Measurements from ENCODE around the gene MAPK8IP1.
A peak's percentile ranks its signal among the peaks of the same experiment; 100 is the strongest.
"Not testable (repeated sequence)": the region's sequence is repeated elsewhere in the genome, so short reads cannot be mapped to it uniquely, and the experiment has no call there.

Gene MAPK8IP1

GRCh38 chr11:45885274-45885920 is at the start of gene MAPK8IP1:
Gene MAPK8IP1, plus strand, starts transcription at chr11:45885651. Its CDS starts 170 bp downstream, at chr11:45885821.
- peak; percentile 10 to 35 (median 16) for DNase-seq (ENCODE audit: low read depth in 3 of 3)

DNA sequence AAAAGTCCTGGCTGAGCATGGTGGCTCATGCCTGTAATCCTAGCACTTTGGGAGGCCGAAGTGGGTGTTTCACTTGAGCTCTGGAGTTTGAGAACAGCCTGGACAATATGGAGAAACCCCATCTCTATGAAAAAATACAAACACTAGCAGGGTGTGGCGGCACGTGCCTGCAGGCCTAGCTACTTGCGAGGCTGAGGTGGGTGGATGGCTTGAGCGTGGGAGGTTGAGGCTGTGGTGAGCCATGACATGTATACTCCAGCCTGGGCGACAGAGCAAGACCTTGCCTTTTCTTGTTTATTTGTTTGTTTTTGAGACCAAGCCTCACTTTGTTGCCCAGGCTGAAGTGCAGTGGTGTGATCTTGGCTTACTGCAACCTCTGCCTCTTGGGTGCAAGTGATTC is 46.2 kb upstream of the MAPK8IP1 start:
- DNase-seq (ENCODE audit: low read depth in 3 of 3): no peak

DNA sequence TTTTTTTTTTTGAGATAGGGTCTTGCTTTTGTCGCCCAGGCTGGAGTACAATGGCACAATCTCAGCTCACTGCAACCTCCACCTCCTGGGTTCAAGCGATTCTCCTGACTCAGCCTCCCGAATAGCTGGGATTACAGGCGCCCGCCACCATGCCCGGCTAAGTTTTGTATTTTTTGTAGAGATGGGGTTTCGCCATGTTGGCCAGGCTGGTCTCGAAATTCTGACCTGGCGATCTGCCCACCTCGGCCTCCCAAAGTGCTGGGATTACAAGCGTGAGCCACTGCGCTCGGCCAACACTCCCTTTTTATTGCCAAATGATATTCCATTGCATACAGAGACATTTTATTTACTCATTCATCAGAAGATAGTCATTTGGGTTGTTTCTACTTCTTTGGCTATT is 45.2 kb upstream of the MAPK8IP1 start:
- not testable (repeated sequence) for DNase-seq (ENCODE audit: low read depth in 3 of 3)

DNA sequence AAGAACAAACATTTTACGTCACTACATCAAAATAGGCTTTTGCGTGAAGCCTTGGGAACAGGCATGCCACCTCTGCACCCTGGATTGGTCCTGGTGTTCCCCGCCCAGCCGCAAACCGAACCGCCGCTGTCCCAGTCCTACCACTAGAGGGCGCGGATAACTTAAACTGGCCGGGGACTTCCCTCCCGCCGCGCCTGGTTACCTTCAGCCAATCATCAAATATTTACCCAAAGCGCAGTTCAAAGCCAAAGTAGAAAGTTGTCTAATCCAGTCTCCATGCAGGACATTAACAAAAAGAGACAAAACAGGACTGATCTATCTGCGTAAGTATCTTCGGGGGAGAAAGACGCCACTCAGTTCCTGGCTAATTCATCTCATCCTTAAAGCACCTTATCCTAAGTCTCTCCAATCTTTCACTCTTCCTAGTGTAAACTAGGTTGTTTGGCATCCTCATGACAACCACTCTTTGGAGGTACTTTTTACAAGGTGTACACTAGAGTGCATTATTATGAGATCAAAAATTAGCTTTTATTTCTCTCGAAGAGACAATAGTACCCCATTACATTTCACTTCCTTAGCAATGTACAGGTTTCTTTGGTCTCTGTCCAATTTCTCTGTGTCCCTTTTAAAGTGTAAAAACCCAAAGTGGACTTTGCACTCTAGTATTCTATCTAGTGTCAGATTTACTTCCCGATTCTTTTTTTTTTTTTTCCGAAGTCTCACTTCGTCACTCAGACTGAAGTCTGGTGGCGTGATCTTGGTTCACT is 42.1 kb upstream of the MAPK8IP1 start:
- DNase-seq (ENCODE audit: low read depth in 3 of 3): peak; percentile 77 to 83 (median 82)

- no peak for DNase-seq (ENCODE audit: low read depth in 3 of 3)
Measured at GRCh38 chr11:45844822-45845578, 40.5 kb upstream of the MAPK8IP1 start.

DNA sequence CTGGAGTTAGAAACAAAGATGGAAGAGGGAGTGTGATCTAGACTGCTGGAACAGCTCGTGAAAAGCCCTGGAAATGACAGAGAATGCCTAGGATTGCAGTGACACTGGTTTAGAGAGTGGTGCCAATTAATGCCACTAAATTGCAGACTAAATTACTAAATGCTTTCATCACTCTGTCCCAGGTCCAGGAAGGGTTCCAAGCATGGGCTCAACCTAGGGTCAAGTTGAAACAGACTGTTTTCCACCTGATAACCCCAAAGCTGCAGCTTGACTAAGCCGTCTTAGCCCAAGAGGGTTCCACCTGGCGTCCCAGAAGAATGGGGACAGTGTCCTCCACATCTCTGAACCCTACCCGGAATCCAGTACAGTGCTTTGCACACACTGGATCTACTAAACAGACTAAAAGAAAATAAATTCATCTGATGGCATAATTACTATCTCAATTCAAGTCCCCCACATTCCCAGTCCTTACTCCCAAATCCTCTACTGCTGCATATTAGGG is 39.2 kb upstream of the MAPK8IP1 start:
- DNase-seq (ENCODE audit: low read depth in 3 of 3): no peak

DNA sequence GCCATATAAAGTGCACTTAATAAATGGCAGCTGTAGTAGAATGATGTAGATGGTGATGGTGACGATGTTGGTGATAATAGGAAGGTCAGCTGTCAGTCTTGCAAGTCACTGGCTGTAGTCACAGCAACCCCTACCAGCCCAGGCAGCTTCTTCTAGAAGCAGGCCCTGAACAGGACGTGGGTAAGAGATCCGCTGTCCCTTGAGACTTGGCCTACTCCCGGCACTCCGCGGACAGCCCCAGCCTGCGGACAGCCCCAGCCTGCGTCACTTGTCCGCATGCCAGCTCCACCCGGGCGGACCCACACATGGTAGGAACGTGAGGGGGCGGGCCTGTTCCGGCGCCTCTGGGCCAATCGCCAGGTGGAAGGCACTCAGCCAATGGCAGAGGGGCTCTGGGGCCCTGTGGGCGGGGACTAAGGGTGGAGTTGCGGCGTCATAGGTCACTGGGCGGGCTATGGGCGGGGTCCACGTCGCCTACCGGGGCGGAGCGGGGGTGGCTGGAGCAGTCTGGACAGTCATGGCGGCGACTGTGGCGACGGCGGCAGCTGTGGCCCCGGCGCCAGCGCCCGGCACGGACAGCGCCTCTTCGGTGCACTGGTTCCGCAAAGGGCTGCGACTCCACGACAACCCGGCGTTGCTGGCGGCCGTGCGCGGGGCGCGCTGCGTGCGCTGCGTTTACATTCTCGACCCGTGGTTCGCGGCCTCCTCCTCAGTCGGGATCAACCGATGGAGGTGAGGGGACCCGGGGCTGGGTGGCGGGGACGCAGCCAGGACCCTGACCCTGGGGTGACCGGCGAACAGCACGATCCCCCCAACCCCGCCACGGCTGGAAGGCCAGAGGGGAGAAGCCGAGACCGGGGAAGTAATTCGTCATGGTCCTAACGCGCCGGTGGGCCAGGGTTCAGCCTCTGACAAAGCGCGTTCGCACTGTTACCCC is 38.2 kb upstream of the MAPK8IP1 start, which contains the start of gene CRY2:
Gene CRY2 (plus strand): TSS at position 502 of the 937 bp plus-strand sequence. CDS start 16 bp downstream, at position 518.
- DNase-seq (ENCODE audit: low read depth in 3 of 3): peak; percentile 99 to 100 (median 99)

- DNase-seq (ENCODE audit: low read depth in 3 of 3): peak in 2 of 3 experiments; percentile 3 to 25
Measured at GRCh38 chr11:45847911-45848316, 37.5 kb upstream of the MAPK8IP1 start.

- DNase-seq (ENCODE audit: low read depth in 3 of 3): no peak
Measured at GRCh38 chr11:45848654-45849081, 36.8 kb upstream of the MAPK8IP1 start.

GRCh38 chr11:45850446-45850845 is 35.0 kb upstream of the MAPK8IP1 start:
- no peak for DNase-seq (ENCODE audit: low read depth in 3 of 3)

DNA sequence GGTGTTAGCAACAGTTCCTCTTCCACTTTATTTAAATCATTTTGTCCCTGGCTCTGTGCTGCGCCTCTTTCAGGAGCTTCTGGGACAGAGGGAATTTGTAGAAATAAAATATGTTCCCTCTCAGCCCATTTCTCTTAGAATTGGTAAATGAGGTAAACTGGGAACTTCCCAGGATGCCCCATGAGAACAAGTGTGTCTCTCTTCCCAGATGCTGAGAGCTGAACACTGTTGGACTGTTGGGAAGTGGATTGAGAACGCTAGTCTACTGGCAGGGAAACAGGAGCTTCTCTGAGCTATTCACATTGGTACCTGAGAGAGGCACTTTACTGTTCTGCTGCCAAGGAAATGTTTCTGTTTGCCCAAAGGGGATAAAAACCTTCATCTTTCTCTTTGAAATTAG is 34.2 kb upstream of the MAPK8IP1 start:
- DNase-seq (ENCODE audit: low read depth in 3 of 3): no peak

DNA sequence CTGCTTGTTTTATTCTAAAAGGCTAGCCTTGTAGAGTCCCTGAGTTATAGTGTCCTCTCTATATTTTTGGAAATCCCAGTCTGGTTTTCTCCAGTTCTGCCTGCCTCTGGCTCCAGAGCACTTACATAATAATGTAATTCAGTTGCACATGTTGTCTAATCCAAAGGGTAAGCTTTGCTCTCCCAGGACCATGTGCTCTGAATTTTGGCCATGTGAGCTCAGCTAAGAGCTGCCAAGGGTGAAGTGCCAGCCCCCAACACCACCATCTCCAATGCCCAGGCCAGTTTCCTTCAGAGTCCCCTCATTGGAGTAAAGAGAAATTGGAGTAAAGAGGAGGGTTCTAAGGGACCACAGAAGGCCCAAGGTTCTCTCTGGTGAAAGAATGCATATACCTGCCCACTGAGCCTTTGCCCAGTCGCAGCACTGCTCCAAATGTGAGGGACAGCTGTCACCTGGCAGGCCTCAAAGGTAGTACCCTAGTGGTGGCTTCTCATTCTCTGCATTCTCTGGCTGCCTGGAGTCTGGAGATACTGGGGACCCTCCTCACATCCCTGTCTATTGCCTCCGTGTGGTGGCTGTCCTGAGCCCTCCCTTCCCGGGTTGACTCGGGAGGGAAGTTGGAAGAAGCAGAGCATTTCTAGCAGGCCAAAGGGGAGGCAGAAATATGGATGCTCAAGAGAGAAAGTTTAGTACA is 33.3 kb upstream of the MAPK8IP1 start:
- DNase-seq (ENCODE audit: low read depth in 3 of 3): no peak

GRCh38 chr11:45852712-45853101 is 32.7 kb upstream of the MAPK8IP1 start:
- no peak for DNase-seq (ENCODE audit: low read depth in 3 of 3)

DNA sequence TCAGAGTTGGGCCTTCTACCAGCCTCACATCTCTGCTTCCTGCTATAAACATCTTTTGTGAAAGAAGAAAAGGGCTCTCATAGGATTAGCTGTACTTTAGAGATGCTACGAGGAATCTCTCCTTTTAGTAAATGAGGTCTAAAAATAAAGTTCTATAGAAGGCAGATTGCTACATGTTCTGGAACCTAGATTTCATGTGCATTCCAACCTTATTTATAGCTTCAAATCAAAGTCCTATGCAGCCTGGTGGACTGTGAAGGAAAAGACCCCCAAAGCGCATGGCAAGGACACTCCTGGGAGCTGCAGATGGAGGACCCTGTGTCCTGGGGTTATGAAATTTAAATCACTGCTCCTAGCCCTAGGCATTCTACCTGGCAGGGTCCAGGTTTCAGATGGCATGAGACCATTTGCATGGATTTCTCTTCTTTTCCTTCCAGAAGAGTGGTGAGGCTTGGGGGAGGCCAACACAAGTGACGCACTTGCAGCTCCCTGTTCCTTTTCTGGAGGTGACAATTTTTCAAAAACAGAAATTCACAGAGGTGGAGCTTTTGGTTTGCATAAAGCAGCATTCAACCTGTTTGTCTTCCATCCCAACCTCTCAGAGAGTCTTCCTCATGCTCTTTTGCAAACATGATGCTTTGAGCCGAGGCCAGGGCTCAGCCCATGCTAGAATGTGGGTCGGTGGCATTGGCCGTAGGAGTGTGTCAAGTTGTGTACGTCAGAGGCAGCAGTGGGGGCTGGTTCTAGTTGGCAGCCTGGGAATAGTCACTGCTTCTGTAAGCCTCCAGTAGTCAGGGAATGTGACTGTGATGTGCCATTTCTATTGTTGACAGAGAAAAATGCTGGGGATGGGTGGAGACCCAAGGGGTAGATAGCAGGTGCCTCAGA is 31.9 kb upstream of the MAPK8IP1 start:
- DNase-seq (ENCODE audit: low read depth in 3 of 3): no peak

DNA sequence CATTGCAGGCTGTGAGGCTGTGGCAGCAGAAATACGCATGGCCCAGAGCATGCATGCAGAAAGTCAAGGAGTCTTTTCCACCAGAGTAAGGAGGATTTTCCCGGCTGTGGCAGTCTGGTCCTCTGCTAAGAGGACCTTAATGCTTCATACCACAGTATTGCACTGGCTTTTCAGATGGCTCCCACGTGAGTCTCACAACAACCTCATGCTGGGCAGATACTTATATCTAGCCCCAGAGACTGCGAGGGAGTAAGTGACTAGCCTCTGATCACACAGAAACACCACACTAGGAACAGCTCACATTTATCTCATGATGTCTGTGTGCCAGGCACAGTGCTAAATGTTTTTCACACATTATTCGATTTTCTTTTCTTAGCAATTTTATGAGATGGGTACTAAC is 30.1 kb upstream of the MAPK8IP1 start:
- no peak for DNase-seq (ENCODE audit: low read depth in 3 of 3)

DNA sequence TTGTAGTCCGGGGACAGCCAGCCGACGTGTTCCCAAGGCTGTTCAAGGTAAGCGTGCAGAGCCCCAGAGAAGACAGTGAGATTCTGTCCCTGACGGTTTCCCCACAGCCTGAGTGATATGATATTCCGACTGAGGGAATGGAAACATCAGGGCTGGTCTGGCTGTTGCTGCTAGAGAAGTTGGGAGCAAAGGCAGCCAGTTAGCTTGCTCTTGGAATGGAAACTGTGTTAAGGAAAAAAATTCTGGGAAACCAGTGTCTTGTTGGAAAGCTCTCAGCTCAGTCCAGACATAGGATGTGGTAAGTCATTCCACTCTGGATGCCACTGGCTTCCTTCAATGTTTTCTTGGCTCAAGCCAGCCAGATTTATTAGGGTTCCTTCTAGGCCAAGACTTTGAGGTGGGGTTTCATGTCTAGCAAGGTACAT is 29.4 kb upstream of the MAPK8IP1 start:
- no peak for DNase-seq (ENCODE audit: low read depth in 3 of 3)

GRCh38 chr11:45857961-45858474 is 27.4 kb upstream of the MAPK8IP1 start:
- DNase-seq (ENCODE audit: low read depth in 3 of 3): no peak

DNA sequence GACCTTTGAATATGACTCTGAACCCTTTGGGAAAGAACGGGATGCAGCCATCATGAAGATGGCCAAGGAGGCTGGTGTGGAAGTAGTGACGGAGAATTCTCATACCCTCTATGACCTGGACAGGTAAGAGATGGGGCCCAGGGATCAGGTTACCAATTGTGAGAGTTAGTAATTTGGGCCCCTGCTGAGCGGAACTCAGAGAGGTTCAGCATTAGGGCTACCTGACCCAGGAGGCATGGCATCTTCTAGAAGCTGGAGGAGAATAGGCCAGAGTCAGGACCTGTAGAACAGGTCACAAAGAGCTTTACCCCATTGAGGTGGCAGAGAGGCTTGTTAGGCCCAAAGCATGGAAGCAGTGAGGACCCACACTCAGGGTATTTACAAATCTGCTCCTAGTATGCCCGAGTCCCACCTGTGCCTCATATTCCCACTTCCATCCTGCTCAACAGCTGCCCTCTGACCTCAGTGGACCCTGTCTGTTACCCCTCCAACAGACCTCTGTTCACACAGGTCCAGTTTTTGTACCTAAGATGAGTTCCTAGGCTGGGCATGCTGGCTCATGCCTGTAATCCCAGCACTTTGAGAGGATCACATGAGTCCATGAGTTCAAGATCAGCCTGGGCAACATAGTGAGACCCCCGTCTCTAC is 26.6 kb upstream of the MAPK8IP1 start:
- DNase-seq (ENCODE audit: low read depth in 3 of 3): no peak

All from stimulated activated CD4-positive, alpha-beta T cell treated with anti-CD3 and anti-CD28 coated beads, TNF-alpha, amount 100 ng/mL, for 24 hours (primary cell).